Psoas muscle (tissue), 8 donors: ENCODE measurements around the gene SMS. TPM values are rescaled to one million over a fixed set of nuclear protein-coding genes. Genes with fewer than 3 reads are reported as not detected.

Experiments used
- ATAC-seq, 4 donors: fragments of 200-7000 bp; cut with Tn5 transposase; one replicate each; pipeline ENCODE4 v1.9.1; 2020; ENCODE audit warnings: moderate library complexity in 3 of 4, mild to moderate bottlenecking in 2 of 4
- DNase-seq, 2 donors: peaks; one replicate each; pipeline ENCODE4 v3.0.0-alpha.2; 2020
- H3K27ac ChIP-seq: fragments of 200-600 bp; one replicate; pipeline ENCODE4 v1.8.0; 2022
- H3K27me3 ChIP-seq, 3 donors: fragments of 200-600 bp in 1 of 3; one replicate each; pipeline versions ENCODE4 v1.6.1 to v1.8.0; 2013 to 2022; ENCODE audit warnings: low read length in 2 of 3, mild to moderate bottlenecking in 2 of 3, moderate library complexity in 1 of 3; ENCODE audit not compliant: insufficient read depth in 3 of 3
- H3K36me3 ChIP-seq, 2 donors: fragments of 200-600 bp in 1 of 2; one replicate each; pipeline versions ENCODE4 v1.6.1 to v1.8.0; 2013 to 2022; ENCODE audit warnings: low read depth in 1 of 2, mild to moderate bottlenecking in 1 of 2, moderate library complexity in 1 of 2; ENCODE audit not compliant: insufficient read depth in 1 of 2
- H3K4me1 ChIP-seq: fragments of 200-600 bp; one replicate; pipeline ENCODE4 v1.8.0; 2022
- H3K4me3 ChIP-seq: fragments of 200-600 bp; one replicate; pipeline ENCODE4 v1.8.0; 2022; ENCODE audit warnings: mild to moderate bottlenecking
- H3K9me3 ChIP-seq: fragments of 200-600 bp; one replicate; pipeline ENCODE4 v1.8.0; 2022
- whole genome bisulfite sequencing, 3 donors: extraction: QIAGEN DNeasy Blood & Tissue Kit; methylation state at CpG; one replicate each; pipeline versions ENCODE4 v1.1.6 to v1.1.7; 2013; 5-methylcytosine and 5-hydroxymethylcytosine counted together
- intact Hi-C, 2 donors: fragments of 100-400 bp; cut with DNase I; formaldehyde crosslinking; loops; one replicate each; pipeline versions ENCODE4 v1.11.0 to v1.14.2; 2022
- polyA plus RNA-seq, 3 donors: library from polyadenylated mRNA; stranded (reverse); fragments of 200-250 nt; gene quantifications; one replicate each; pipeline ENCODE4 v1.2.3, GENCODE V29; 2013
- total RNA-seq, 4 donors: library from RNA; stranded (reverse); fragmentation: NEBNext Ultra II Directional in 2 of 4; extraction: Animal tissue kit (Norgen Biotek cat#: 25700) in 2 of 4; gene quantifications; one replicate each; pipeline versions ENCODE4 v1.2.1 to v1.2.4, GENCODE V29; 2021 to 2023
- TF ChIP-seq, protein P1 (sequence below): fragments of 200-600 bp; IDR thresholded peaks from one replicate; pipeline ENCODE4 v1.8.0; 2022; ENCODE audit warnings: antibody characterized with exemption
- donor health status: healthy with polysubstance abuse.
- donor health status: DM: no; HTN: no; CAD: no; lungs with moderate emphysema.
- donor health status: Bipolar disorder and iron deficiency.
- donor health status: healthy.
- donor health status: DM: yes; HTN: yes; CAD: no.
- donor health status: DM: no; HTN: no; CAD: no.
- donor health status: DM: no; HTN: no; CAD: no.
- donor health status: DM: yes; HTN: yes; CAD: no.

The SMS gene
- total and polyA plus RNA-seq, 7 donors, result 18.6 to 52.9 (median 41.3) TPM

DNA sequence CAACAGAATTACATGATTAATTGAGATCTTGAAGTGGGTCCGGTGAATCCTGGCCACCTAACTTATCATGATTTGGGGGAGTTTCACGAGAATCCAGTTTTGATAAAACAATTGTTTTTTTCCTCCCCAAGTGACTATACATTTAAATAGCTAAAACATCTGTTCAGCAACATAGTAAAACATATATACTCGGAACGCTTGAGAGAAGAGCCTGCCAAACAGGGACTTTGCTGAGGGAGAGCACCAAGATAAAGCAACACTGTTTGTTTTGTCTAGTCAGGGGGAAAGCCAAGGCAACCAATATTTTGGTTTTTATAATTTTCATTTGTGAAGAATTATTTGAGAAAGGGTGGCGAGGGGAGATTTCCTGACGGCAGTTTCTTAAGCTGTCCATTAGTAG lies 92.0 kb downstream of the SMS start:
- H3K27me3 ChIP-seq, result no peaks in the 10 kb centered on the region
- TF ChIP-seq, protein P1, sequence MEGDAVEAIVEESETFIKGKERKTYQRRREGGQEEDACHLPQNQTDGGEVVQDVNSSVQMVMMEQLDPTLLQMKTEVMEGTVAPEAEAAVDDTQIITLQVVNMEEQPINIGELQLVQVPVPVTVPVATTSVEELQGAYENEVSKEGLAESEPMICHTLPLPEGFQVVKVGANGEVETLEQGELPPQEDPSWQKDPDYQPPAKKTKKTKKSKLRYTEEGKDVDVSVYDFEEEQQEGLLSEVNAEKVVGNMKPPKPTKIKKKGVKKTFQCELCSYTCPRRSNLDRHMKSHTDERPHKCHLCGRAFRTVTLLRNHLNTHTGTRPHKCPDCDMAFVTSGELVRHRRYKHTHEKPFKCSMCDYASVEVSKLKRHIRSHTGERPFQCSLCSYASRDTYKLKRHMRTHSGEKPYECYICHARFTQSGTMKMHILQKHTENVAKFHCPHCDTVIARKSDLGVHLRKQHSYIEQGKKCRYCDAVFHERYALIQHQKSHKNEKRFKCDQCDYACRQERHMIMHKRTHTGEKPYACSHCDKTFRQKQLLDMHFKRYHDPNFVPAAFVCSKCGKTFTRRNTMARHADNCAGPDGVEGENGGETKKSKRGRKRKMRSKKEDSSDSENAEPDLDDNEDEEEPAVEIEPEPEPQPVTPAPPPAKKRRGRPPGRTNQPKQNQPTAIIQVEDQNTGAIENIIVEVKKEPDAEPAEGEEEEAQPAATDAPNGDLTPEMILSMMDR, result no peak
- H3K4me3 ChIP-seq, result no peak overlapping the region
- H3K9me3 ChIP-seq, result no peaks in the 10 kb centered on the region
- H3K36me3 ChIP-seq, result no peaks in the 10 kb centered on the region
- no peak overlapping the region for H3K27ac ChIP-seq
- no peaks in the 10 kb centered on the region for H3K4me1 ChIP-seq
- no peak for ATAC-seq
- DNase-seq, result no peak
- intact Hi-C loops, result no loop called here
- 66 to 68% (median 66%) methylated on average over 6 of the region's 6 CpGs for WGBS, 3 donors

DNA sequence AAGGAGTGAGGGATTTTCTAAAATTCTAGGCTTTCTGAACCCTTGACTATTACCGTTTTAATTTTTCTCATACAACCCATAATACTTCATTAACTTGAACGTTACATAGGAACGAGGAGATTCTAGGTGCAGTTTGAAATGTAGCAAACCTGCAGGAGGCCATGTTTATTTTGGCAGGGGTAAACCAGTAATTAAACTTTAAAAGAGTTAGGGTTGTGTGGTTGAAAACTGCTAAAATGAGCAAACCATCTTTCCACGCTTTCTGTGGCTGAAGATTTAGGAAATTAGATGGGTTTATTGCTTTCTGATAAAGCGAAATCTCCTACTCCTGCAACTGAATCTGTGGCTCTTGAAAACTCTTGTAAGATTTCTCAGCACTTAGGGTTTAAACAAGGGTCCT lies 93.3 kb downstream of the SMS start:
- Histone ChIP-seq H3K36me3 (no peaks in the 10 kb centered on the region), H3K27me3 (no peaks in the 10 kb centered on the region), H3K4me1 (no peaks in the 10 kb centered on the region), H3K9me3 (no peaks in the 10 kb centered on the region), H3K27ac (no peak overlapping the region), H3K4me3 (no peak overlapping the region)
- ATAC-seq (no peak), DNase-seq (no peak)
- TF ChIP-seq, protein P1, result no peak
- 57 to 73% (median 67%) methylated on average over 5 of the region's 5 CpGs for WGBS, 3 donors
- intact Hi-C loops, result no loop called here

DNA sequence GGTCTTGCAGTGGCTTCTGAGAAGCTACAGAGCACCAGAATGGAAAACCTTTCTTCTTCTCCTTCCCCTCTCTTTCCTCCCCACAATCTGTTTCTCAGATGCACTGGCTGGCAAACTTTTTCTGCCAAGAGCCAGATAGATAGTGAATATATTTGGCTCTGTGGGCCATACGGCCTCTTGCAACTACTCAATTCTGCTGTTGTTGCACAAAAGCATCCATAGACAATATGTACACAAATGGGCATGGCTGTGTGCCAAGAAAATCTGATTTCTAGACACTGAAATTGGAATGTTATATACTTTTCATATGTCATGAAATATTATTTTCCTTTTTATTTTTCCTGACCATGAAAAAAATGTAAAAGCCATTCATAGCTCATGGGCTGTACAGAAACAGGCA lies 94.7 kb downstream of the SMS start:
- Histone ChIP-seq H3K36me3 (no peaks in the 10 kb centered on the region), H3K4me1 (no peaks in the 10 kb centered on the region), H3K27me3 (no peaks in the 10 kb centered on the region), H3K27ac (no peak overlapping the region), H3K4me3 (no peak overlapping the region), H3K9me3 (no peaks in the 10 kb centered on the region)
- TF ChIP-seq, protein P1, result no peak
- WGBS, 3 donors, result 44 to 55% (median 47%) methylated on average over 1 of the region's 1 CpG
- DNase-seq, result no peak
- no peak for ATAC-seq
- intact Hi-C loops, result no loop called here

DNA sequence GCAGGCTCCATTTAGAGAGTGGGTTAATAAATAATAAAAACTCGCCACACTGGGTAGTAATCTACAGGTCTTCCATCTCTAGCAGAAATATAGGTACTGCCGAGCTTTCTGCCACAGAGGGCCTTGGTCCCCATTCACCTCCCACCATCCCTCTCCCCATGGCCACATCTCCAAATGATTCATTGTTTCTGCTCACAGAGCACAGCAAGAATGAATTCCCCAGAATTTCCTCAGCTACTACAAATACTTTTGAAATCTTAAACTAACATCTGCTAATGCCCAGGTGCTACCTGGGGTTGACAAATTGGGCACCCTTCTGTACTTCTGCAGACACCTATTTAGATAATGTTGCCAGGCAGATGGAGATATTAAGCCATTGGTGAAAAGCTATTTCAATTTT lies 96.7 kb downstream of the SMS start:
- H3K4me3 ChIP-seq, result no peak overlapping the region
- H3K4me1 ChIP-seq, result no peaks in the 10 kb centered on the region
- H3K27me3 ChIP-seq, result no peaks in the 10 kb centered on the region
- TF ChIP-seq, protein P1, result no peak
- 74 to 100% (median 84%) methylated on average over 2 of the region's 2 CpGs for WGBS, 3 donors
- DNase-seq, result no peak
- H3K9me3 ChIP-seq, result no peaks in the 10 kb centered on the region
- intact Hi-C loops, result no loop called here
- no peak for ATAC-seq
- no peaks in the 10 kb centered on the region for H3K36me3 ChIP-seq
- H3K27ac ChIP-seq, result no peak overlapping the region

DNA sequence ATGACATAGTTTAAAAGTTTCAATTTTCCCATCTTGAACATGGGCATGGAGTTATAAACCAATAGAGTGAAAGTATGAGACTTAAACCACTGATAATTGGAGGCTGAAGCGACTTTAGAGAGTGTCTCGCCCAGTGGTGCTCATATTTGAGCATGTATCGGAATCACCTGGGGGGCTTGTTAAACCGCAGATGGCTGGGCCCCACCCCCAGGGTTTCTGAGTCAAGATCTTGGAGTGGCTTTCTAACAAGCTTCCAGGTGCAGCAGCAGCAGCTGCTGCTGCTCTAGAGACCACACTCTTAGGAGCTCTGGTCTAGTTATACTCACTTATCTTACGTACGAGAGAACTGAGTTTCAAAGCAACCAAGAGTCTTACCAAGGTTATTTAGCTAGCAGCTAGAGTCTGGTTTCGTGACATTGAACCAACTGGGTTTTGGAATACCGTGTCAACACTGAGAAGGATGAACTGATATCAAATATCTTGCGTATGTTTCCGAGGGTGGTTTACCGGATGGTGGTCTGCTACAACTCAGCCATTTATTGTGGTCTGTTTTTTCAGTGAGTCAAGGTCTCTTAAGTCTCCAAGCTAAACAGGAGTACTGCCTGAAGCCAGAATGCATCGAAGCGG lies 97.5 kb downstream of the SMS start:
- H3K9me3 ChIP-seq, result no peaks in the 10 kb centered on the region
- ATAC-seq, result no peak
- WGBS, 3 donors, result 70 to 79% (median 72%) methylated on average over 13 of the region's 13 CpGs
- H3K4me1 ChIP-seq, result no peaks in the 10 kb centered on the region
- H3K27me3 ChIP-seq, result no peaks in the 10 kb centered on the region
- TF ChIP-seq, protein P1, result no peak
- H3K36me3 ChIP-seq, result no peaks in the 10 kb centered on the region
- DNase-seq, result no peak
- intact Hi-C loops, result no loop called here
- no peak overlapping the region for H3K4me3 ChIP-seq
- no peak overlapping the region for H3K27ac ChIP-seq
